ENCODE data around the gene LMX1A.
A peak's percentile ranks its signal among the peaks of the same experiment; 100 is the strongest.

LMX1A gene

DNA sequence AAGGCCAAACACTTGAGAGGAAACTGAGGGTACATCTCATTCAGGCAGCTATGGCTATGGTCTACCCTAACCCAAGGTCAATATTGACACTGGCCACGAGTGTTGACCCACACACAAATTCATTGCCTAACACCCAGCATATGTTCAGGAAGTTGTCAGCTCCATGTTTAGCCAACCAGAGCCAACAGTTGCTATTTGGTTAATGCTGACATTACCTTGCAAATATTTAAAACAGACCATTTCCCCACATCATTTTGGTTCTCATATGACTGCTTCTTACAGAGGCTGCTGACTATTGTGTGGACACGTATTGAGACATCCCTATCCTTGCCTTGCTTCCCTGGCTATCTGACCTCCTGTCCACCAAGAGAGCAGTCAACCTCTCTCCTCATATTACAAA is 97.3 kb downstream of the LMX1A start:
- DNase-seq, result no peak

DNA sequence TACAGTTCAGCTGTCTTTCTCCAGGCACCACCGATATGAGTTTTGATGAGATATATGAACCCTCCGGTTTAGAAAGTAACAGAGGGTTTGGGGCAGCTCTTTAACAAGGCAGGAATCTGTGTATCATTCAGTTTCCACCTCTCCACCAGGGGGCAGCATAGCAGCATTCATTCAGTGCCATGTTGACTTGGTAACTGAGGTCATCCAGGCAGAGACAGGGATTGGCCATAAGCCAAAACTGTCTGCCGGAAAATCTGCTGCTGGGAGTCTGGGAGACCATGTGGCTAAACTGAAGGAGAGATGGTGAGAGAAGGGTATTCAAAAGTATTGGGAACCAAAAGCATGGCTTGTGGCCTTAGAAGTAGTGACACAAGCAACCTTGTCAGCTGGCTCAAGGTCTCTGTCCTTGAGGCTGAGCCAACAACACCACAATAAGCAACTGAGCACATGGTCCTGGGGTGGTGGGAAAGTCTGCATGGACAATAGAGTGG is 98.5 kb downstream of the LMX1A start:
- peak; percentile 70 for DNase-seq

DNA sequence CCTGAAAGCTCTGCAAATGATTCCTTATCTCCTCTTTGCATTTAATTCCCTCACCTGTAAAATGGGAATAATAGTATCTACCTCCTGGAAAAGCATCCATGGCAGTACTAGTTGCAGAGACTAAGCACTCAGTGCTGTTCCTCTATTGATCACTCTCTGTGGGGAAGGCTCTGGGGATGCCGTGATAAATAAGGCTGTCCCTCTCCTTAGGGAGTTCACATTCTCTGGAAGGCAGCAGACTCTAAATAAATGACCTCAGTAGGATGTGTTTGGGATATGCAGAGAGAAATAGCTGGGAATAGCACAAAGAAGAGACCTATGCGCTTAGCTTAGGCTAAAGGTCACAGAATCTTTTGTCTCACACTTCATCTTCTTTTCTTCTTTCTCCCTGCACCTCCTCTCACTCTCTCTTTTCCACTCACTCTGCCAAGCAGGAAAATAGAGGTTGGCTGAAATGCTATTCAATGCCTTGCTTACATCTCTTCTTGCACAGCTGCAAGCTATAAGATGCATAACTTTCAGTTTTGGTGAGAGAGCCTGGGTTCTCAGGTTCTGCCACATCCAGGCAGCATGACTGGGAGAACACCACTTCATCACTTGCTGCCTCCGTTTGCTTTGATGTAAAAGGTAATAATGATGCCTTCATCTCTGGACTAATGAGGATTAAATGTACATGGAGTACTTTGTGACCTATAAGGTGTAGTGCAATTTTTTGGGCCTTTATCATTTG is 101.5 kb downstream of the LMX1A start:
- DNase-seq, result no peak

DNA sequence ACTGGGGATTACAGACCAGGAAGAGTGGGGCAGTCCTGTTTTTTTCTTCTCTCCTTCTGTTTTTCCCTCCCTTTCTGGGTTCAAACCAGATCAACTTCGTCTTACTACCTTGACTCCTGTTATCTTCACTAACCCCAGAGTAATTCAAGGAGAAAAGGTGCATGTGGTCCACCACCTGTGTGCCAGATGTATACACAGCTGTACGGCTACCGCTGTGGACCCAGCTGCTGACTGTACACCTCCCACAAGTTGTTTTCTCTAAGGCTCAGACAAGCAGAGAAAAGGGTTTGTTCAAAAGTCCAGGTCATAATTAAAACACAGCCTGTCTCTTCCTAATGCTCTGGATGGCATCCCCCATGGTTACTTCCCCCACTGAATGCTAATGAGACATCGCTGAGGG is 102.1 kb downstream of the LMX1A start:
- no peak for DNase-seq

DNA sequence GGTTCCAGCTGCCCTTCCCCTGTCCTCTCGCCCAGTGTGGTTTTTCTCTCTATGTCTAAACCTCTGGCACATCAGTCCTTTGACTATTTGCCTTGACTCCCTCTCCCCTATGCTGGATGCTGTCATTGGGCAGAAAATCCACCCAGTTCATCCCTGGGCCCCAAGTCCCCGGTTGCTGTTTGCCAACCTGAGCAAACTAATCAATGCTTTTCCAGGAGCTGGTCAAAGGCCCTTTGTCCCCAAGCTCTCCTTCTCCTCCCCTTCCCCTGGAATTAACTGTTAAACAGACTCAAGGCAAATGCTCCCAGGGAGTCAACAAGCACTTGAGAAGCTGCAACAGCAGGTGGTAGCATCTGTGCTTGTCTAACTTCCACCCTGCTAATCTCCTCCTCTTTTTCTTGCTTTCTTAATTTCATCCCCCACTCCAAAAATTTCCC is 102.7 kb downstream of the LMX1A start:
- no peak for DNase-seq

DNA sequence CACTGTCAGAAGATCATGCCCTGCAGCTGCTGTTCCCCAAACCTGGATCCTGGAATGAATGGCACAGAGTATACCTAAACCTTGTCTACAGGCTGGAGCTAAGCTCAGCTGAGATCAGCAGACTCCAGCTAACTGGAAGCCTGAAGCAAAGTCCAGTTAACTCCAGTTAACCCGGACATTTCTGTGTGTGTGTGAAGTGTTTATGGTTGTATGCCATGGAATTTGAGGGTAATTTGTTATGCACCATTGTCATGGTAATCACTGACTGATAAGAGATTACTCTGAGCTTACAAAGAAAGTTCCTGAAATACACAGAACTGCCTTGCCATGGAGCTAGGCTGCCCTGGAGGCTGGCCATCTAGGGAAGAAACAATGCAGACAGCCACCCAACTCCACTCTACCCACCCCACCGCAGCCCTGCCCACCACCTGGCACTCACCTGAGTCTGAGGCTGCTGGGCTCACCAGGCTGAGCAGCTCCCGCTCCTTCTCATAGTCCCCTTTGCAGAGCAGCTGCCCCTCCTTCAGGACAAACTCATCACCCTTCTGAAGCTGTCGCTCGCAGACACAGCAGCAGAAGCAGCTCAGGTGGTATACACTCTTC is 107.4 kb downstream of the LMX1A start:
- DNase-seq, result no peak

DNA sequence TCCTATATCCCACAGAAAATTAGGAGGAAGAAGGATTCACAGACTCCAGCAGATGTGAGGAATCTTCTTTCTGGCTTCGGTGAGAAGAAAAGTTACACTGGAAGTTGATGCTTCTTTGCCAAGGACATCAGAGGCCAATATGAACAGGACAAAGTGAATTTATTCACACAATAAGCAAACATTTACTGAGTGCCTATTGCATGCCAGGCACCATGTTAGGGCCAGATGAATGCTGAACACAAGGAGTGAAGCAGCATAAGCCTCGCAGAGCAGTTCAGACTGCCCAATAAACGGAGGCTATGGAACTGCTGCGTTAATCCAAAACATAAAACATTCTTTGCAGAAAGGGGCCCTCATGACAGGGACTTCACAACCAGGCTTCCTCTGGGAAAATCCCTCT is 114.6 kb downstream of the LMX1A start:
- DNase-seq, result no peak

DNA sequence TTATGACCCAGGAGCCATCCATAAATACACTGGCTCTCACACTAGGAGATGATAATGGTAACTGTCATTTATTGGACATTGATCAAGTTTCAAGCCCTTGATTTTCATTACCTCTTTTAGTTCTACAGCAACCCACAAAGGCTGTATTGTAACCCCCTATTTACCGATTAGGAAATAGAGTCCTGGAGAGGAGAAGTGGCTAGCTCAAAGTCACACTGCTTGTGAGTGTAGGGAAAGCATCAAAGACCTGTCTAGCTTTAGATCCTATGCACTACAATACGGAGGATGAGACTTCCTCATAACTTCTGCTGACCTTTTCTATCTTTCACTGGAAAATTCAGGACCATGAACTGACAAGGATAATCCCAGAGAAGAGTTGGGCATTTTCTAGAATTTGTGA is 115.2 kb downstream of the LMX1A start:
- DNase-seq, result no peak

DNA sequence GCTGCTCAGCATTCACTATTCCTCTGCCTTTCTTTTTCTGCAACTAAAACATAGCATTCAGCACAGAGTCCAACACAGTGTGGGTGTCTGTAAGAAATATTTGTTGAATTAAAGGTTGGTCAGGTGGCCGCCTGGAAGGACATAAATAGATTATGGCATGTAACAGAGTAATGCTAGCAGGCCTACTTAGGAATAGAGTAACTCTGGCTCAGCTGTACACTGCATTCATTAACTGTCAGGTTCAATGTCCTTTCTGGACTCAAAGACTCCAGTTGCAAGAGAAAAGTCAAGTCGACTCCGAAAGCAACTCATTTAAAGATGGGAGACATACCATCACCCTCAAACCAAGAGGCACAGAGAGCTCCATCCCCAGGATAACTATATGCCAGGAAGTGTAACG is 116.0 kb downstream of the LMX1A start:
- DNase-seq, result no peak

DNA sequence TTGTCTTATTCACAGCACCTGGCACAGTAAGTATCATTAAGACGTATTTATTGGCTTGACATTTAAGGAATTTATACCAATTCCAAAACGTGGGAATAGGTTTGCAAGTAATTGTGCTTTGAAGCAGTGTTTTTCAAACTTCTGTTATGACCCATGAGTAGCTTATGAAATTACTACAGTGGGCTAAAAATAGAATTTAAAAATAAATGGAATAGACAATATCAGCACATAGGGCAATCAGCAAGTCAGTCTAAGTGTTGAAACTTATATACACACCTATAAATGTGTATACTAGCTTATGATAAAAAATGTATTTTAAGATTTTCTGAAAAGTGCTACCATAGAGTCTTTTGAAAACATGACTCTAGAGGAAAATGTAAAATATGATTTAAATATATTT is 116.6 kb downstream of the LMX1A start:
- no peak for DNase-seq

DNA sequence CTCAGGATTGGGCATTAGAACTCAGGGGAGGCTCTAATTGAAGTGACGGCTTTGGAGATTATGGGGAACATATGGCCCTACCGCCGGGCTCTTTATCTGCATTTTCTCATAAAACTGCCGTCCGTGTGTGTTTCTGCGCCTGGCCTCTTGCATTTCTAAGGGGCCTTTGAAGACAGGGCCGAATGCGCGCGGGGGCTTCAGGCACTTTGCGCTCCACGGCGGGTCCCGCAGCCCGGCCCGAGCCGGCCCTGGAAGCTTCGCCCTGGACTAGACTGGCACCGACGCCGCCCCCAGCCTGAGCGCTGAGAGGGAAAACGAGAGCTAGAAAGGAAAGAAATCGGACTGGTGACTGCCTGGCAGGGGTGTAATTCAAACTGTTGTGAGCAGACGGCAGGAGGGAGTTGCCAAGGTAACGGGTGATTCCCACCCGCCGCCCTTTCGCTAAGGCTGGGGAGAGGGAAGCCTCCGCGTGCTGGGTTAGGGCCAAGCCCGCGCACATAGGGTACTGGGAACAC is 120.7 kb downstream of the LMX1A start:
- no peak for DNase-seq

DNA sequence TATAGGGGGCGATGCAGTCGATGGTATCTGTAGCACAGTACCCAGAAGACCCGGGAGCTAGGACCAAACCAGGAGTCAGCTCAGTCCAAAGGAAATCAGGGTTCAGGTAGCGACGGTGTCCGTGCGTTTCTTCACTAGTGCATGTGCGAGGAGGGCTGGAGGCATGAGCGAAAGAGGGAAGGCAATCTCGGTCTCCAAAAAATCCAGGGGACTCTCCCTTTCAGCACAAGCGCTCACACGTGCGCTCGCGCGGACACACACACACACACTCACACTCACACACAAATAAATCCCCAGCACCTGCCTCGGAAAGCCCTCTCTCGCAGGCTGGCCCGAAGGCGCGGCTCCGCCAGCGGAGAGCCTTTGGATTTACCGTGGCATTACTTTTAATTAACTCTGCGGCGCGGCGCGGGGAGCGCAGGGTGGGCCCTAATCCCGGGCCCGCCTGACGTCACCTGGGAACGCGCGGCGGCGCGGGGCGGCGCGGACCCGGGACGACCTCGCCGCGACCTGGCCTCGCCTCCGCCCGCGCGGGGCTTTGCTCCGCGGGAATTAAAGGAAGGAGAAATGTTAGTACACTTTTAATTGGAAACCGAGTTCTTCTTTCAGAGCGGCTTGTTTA is 121.2 kb downstream of the LMX1A start:
- no peak for DNase-seq

DNA sequence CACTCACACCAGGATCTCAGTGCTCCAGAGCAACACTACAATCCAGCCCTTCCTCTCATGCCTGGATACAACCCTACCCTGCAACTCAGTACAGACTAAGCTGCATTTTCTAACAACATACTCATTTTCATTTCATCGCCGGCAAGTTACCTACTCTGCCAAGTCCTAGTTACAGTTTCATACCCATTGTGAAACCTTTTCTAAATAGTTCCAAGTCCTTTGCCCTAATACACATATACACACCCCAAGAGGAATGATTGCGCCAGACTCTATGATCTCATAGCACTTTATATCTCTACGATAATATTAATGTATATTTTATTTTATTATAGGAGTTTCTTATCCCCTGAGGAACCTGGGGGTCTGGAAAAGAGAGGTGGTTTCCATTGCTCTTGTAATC is 122.4 kb downstream of the LMX1A start:
- no peak for DNase-seq

DNA sequence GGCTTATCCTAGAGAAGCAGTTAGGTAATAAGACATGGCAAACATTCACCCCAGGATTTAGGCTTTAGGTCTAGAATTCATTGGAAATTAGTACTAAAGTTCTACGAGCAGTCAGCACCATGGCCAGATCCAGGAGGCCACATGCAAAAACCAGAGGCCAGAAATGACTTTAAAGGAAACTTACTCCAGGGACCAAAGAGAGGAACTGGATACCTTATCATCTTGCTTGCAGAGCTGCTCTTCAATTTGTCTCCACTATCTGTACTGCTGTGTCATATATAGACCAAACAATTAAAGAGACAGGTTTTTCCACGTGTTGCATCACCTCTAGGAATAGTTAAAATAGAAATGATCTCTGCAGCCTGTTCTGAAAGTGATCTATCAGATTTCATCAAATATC is 127.8 kb downstream of the LMX1A start:
- DNase-seq, result no peak

DNA sequence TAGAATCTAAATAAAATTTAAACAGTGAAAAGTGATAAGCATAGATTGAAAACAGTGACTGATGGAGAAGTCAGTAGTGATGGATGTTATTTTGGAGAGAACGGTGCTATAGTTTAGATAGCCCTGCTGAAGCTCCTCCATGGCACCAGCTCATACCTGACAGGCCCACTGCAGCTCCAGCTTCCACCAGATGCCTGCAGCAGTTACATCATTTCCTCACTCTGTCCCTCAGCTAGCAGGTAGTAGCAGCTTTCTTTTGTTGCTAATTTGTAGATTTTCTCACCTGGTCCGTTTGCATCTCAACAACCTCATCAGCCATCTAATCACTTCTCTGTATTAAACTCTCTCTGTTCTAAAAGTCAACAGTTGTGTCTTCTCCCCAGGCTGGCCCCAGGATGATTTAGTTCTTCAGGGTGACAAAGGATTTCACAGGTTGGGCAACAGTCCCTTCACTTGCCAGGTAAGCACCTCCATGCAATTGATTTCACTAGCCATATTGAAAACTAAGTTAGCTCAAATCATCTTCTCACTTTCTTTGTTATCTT is 128.3 kb downstream of the LMX1A start:
- DNase-seq, result no peak

DNA sequence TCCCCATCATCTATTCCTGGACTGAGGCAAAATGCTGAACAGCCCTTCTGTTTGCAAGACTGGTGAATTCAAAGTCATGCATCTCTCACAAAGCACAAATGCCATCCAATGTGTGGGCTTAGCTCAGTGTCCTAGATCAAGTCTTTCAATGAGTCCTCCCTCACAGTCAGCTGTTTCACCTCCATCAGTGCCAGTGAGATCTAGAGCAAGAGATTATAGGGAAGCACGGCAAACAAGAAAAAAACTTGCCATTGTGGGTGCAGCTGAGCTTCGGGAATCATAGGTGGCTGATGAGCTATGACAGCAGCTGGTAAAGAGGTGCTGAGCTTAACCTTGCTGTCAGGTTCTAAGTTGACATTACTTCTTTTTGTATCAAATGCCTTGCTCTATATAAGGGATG is 130.2 kb downstream of the LMX1A start:
- no peak for DNase-seq

DNA sequence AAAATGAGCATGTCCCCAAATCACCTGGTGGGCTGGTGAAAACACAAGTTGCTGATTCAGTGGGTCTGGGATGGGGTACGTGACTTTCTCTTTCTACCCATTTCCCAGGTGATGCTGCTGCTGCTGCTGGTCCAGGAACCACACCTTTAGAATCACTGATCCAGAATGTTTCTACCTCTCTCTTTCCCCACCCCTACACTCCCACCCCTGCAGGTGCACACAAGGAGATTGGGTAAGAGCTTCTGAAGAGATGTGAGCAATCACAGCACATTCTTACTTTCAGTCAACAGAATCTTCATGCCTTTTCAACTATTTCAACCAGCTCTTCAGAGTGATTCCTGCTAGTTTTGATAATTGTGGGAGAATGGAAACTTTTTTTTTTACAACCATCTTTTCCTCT is 130.9 kb downstream of the LMX1A start:
- no peak for DNase-seq

DNA sequence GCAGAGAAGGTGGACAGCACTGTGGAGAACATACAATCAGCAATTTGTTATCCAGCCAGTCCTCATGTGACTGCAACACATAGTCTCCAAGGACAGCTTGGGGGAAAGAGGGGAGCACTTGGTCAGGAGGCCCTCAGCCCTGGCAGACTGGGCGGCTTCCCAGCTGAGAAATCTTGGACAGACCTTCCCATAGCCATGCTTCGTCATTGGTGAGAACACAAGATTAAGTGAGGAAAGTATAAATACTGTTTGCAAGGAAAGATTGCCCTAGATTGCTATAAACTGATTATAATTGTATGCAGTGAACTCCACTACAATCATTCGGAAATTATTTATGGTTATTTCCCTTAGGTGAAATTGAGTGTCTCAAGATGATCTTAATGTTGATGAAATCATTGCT is 131.5 kb downstream of the LMX1A start:
- DNase-seq, result no peak

DNA sequence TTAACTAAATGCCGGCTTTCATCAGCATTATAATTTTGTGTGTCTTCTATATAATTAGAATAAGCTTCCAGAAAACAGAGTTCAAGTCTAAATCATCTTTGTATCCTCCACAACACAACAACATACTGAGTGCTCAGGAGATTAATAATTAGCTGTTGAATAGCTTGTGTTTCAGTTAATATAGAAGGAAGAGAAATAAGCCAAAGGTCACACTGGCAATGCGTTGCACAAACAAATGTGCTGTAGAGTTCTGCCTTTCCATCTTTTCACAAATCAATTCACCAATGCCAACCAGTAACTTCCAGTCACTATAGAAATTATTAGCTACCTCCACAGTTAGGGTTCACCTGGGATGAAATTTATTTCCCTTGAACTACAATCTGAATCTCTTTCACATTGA is 132.0 kb downstream of the LMX1A start:
- no peak for DNase-seq

DNA sequence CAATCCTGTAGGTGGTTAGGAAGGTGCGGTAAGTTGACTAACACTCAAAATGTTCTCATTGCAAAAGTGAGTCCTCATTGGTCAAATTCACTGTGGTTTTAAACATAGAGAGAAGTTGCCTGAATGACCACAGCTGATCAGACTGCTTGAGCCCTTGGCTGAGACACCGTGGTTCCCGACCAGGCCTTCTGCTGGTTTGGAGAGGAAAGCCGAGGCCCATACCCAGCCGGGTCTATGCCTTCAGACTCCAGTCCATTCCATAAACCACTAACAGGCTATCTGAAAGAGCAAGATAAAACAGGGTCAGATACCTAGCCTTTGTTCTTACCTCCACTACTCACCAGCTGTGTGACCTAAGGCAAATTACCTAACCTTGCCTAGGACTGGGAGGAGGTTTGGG is 133.9 kb downstream of the LMX1A start:
- no peak for DNase-seq

DNA sequence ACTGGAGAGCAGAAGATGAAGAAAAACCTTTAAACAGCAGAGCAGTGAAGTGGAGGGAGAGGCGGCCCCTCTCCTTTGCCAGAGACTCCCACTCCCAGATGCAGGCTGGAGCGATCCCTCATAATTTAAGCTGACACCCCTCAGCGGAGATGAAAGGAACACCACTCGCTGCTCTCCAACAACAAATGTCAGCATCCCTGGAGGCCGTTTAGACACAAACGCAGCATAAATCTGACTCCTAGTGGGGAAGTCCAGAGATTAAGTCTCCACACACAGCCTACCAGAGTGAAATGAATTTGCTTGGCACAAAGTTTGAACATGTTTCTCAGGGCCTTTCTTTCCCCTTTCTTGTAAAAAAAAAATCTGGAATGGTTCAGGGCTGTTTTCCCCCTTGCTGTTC is 137.8 kb downstream of the LMX1A start:
- no peak for DNase-seq

DNA sequence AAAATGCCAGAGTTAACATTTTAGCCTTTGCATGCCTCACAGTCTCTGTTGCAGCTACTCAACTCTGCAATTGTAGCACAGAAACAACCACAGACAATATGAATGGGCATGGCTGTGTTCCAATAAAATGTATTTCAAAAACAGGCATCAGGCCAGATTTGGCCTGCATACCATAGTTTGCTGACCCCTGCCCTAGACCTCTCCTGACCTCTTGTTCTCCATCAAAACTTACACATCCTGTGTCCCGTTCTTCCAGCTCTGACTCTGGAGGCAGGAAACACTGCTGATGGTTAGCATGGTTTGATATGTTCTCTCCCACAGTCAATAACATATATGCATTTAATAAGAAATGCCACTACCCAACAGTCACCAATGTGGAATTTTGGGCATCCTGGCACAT is 138.6 kb downstream of the LMX1A start:
- DNase-seq, result no peak

DNA sequence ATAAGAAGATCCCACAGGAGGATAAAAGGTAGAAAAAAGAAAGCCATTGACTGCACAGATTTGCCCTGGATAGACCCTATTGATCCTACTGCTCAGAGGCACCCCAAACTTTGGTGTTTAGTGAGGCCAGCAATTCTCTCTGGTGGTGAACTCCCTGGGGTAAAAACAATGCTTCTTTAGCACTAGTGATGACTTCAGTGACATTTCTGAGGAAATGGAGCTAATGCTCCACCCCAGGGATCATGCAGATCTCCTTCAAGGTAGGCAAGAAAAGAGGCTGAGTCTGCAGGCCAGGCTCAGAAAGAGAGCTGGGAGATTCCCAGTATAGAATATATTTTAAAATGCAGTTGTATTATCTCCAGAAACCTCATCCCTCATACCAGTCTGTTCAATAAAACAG is 140.3 kb downstream of the LMX1A start:
- no peak for DNase-seq

DNA sequence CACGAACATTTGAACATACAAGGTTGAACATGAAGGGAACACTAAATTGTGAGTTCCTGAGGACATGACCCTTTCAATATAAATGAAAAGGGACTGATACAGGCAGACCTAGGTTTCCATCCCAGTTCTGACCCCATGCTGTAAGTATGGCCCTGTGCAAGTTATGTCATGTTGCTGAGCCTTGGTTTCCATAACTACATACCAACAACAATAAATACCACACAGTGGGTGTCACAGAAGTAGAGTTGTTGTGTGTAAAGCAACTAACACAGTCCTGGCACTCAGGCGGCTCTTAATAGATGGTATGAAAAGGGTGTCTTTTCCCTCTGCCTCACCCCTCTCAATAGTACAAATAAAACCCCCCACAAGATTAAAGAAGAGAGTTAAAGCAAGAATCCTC is 140.8 kb downstream of the LMX1A start:
- no peak for DNase-seq

All from NCI-H1048 (cell line).